Type B pancreatic cell (in vitro differentiated cells): Measurements from ENCODE around the gene ESR1. TPM values are rescaled to one million over a fixed set of nuclear protein-coding genes. Genes with fewer than 3 reads are reported as not detected.

Experiments
- DNase-seq: peaks from one replicate; pipeline ENCODE4 v3.0.0; 2021; ENCODE audit warnings: mixed read lengths; ENCODE audit not compliant: unreplicated experiment; ENCODE audit errors: extremely low spot score
- H3K27ac Mint-ChIP-seq: 2 replicates; pipeline ENCODE4 v1.8.0; 2021; ENCODE audit warnings: mild to moderate bottlenecking, mixed read lengths
- H3K27me3 Mint-ChIP-seq: 2 replicates; pipeline ENCODE4 v1.8.0; 2021; ENCODE audit warnings: mixed read lengths
- H3K36me3 Mint-ChIP-seq: 2 replicates; pipeline ENCODE4 v1.8.0; 2021; ENCODE audit warnings: mixed read lengths
- H3K4me1 Mint-ChIP-seq: one replicate; pipeline ENCODE4 v1.8.0; 2021; ENCODE audit warnings: mixed read lengths; ENCODE audit not compliant: unreplicated experiment
- H3K4me3 Mint-ChIP-seq: 2 replicates; pipeline ENCODE4 v1.8.0; 2021; ENCODE audit warnings: mild to moderate bottlenecking, mixed read lengths
- H3K9me3 Mint-ChIP-seq: 2 replicates; pipeline ENCODE4 v1.8.0; 2021; ENCODE audit warnings: mixed read lengths
- total RNA-seq: library from RNA; stranded (reverse); gene quantifications from 2 replicates; pipeline ENCODE4 v1.2.1, GENCODE V29; 2021; ENCODE audit warnings: low replicate concordance
- TF ChIP-seq, protein P1 (sequence below): fragments of 200-600 bp; sonication (generic); conservative IDR thresholded peaks from 2 replicates; pipeline ENCODE4 v1.5.0; 2021; ENCODE audit warnings: antibody characterized with exemption, mild to moderate bottlenecking

The ESR1 gene
- total RNA-seq, 1 donor from 2014 or later = 0.24 TPM

DNA sequence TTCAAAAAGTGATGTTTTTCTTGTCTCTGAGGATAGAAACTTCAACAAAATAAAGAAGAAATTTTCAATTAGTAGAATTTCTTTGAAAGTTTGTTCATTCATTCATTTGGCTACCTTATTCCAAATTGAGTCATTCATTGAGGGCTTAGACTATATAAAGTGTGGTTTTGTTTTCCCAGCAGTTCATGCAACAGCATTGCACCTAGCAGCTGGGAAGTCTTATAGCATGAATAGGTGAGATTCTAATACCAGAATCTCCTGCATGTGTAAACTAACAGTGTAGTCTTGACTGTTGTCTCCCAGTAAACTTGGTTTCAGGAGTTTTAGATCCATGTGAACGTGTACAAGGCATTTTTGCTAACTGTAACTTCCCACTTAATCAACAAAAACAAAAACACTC lies 7.1 kb downstream of the ESR1 start:
- H3K9me3 Mint-ChIP-seq = no peaks in the 10 kb centered on the region
- DNase-seq = no peak
- TF ChIP-seq, protein P1, sequence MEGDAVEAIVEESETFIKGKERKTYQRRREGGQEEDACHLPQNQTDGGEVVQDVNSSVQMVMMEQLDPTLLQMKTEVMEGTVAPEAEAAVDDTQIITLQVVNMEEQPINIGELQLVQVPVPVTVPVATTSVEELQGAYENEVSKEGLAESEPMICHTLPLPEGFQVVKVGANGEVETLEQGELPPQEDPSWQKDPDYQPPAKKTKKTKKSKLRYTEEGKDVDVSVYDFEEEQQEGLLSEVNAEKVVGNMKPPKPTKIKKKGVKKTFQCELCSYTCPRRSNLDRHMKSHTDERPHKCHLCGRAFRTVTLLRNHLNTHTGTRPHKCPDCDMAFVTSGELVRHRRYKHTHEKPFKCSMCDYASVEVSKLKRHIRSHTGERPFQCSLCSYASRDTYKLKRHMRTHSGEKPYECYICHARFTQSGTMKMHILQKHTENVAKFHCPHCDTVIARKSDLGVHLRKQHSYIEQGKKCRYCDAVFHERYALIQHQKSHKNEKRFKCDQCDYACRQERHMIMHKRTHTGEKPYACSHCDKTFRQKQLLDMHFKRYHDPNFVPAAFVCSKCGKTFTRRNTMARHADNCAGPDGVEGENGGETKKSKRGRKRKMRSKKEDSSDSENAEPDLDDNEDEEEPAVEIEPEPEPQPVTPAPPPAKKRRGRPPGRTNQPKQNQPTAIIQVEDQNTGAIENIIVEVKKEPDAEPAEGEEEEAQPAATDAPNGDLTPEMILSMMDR = no peak
- H3K4me3 Mint-ChIP-seq = no peak overlapping the region
- H3K27ac Mint-ChIP-seq = no peak overlapping the region
- no peaks in the 10 kb centered on the region for H3K4me1 Mint-ChIP-seq
- peaks cover 92% of the 10 kb centered on the region for H3K27me3 Mint-ChIP-seq
- no peaks in the 10 kb centered on the region for H3K36me3 Mint-ChIP-seq

DNA sequence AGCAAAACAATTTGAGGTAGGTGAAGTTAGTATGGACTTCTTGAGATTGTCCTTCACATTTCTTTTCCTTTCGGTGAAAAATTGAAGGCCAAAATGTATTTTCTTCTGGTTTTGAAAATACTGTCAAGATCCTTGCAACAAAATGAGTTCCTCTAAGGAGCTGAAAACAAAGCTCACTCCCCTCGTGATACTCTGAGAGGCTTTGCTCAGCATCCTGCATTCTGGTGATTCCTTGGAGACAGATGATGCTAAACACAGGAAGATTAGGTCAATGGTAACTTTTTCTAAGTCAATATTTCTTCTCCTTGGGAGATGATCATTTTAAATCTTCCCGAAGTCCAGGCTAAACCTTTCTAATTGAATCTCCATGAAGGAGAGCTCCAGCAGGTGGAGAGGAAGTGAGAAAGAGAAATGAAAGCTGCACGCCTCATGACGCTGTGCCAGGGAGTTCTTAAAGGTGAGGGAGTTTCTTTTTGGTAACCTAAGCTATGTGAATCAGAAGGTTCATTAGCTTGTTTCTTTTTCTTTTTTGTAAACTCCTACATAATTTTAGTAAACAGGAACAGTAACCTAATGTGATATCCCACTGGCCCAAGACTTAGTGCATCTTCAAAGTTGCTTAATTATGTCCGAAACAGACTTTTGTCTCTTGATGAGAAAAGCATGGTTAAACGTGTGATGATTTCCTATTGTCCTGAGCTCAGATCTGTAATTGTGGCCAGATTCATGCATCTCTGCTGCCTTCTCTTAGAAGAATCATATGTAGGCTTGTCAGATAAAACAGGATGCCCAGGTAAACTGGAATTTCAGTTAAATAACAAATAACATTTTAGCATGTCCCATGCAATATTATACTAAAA lies 15.0 kb downstream of the ESR1 start:
- no peak for DNase-seq
- H3K36me3 Mint-ChIP-seq = no peaks in the 10 kb centered on the region
- TF ChIP-seq, protein P1 = no peak
- H3K4me1 Mint-ChIP-seq = no peaks in the 10 kb centered on the region
- no peak overlapping the region for H3K27ac Mint-ChIP-seq
- H3K4me3 Mint-ChIP-seq = no peak overlapping the region
- H3K9me3 Mint-ChIP-seq = no peaks in the 10 kb centered on the region
- peaks cover 41% of the 10 kb centered on the region for H3K27me3 Mint-ChIP-seq

DNA sequence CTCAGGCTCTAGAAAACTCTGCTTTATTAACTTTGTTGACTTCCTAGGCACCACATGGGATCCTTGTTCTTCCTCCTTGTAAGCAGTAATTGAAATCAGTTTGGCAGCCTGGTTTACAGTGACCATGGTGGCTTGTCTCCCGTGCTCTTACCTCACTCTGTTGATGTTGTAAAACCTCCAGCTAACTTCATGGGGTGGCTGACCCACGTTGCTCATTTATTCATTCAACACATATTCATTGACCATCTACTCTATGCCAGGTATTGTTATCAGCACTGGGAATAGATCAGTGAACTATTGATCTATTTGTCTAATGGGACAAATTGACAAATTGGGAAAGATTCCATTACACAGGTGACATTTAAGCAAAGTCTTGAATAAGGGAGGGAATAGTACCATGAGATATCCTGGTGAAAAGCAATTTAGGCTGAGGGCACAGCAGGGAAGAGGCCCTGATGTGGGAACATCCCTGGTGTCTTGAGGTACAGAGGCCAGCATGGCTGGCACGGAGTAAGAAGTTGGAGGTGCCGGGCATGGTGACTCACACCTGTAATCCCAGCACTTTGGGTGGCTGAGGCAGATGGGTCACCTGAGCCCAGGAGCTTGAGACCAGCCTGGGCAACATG lies 19.1 kb downstream of the ESR1 start:
- no peaks in the 10 kb centered on the region for H3K36me3 Mint-ChIP-seq
- peaks cover 28% of the 10 kb centered on the region for H3K27me3 Mint-ChIP-seq
- H3K27ac Mint-ChIP-seq = no peak overlapping the region
- DNase-seq = no peak
- H3K4me1 Mint-ChIP-seq = no peaks in the 10 kb centered on the region
- no peak overlapping the region for H3K4me3 Mint-ChIP-seq
- H3K9me3 Mint-ChIP-seq = no peaks in the 10 kb centered on the region
- TF ChIP-seq, protein P1 = no peak

DNA sequence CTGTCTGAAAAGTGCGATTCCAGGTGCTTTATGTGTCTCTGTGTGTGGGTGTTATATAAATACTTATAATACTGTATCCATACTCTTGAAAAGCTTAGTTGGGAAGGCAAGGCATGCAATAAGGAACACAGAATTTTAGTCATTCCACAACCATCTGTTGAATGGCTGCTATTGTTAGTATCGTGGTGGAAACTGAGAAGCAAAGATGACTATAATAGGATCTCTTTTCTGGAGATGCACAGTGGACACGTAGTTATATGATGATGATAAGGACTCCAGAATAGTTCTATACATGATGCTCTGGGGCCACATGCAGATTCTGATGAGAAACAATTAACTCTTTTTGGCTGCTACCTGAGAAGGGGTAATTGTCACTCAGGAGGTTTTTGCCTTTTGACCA lies 25.2 kb downstream of the ESR1 start:
- Mint-ChIP-seq H3K36me3 (no peaks in the 10 kb centered on the region), H3K27me3 (peaks cover 37% of the 10 kb centered on the region), H3K4me3 (no peak overlapping the region), H3K9me3 (no peaks in the 10 kb centered on the region), H3K27ac (no peak overlapping the region), H3K4me1 (no peaks in the 10 kb centered on the region)
- DNase-seq = no peak
- TF ChIP-seq, protein P1 = no peak

DNA sequence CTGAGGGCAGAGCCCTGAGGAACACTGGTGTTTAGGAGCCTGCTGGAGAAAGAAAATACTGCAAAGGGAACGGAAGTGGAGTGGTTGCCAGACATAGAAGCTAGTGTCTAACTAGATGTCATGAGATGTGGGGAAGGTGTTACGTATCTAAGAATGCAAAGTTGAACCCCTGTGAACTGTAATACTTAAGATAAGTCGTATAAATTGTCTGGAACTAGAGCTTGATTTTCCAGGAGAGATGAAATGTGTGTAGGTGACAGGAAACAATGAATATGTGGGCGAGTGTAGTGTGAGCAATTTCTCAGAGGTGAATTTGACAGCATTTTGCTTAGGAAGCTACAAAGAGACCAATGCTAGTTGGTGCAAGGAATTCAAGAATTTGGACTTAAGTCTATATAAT lies 27.9 kb downstream of the ESR1 start:
- no peak overlapping the region for H3K4me3 Mint-ChIP-seq
- no peak overlapping the region for H3K27ac Mint-ChIP-seq
- H3K27me3 Mint-ChIP-seq = peaks cover 28% of the 10 kb centered on the region
- H3K36me3 Mint-ChIP-seq = no peaks in the 10 kb centered on the region
- H3K4me1 Mint-ChIP-seq = no peaks in the 10 kb centered on the region
- DNase-seq = no peak
- TF ChIP-seq, protein P1 = no peak
- no peaks in the 10 kb centered on the region for H3K9me3 Mint-ChIP-seq
